Measurements from ENCODE around the gene GAN.

GAN gene

GRCh38 chr16:81431554-81432353 is 117.0 kb downstream of the GAN start:
- no peak for DNase-seq (ENCODE audit: low read depth in 3 of 3)

- DNase-seq (ENCODE audit: low read depth in 3 of 3) = no peak
Measured at GRCh38 chr16:81432937-81433557, 118.3 kb downstream of the GAN start.

GRCh38 chr16:81435103-81435502 is 120.3 kb downstream of the GAN start:
- DNase-seq (ENCODE audit: low read depth in 3 of 3) = no peak

DNA sequence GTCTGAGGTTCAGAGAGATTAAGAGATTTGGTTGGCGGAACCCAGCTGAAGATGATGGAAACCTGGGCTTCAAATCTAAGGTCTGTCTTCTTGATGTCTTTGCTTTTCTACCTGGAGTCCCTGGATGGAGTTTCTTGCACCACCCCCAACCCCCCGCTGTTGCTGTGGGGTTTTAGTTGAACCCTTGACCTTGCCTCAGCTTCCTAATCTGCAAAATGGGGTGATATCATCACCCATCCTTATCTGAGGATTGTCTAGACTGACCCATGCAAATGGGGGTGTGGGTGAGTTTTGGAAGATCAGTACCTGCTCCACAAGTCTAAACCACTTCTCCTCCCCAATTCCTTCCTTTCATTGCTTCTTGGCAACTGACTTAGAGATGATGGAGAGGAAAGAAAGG is 120.8 kb downstream of the GAN start:
- DNase-seq (ENCODE audit: low read depth in 3 of 3) = no peak

- DNase-seq (ENCODE audit: low read depth in 3 of 3) = no peak
Measured at GRCh38 chr16:81436386-81436785, 121.6 kb downstream of the GAN start.

GRCh38 chr16:81437865-81438264 is 123.1 kb downstream of the GAN start:
- DNase-seq (ENCODE audit: low read depth in 3 of 3) = no peak

Measured in stimulated activated CD4-positive, alpha-beta T cell treated with anti-CD3 and anti-CD28 coated beads, TNF-alpha, amount 100 ng/mL, for 24 hours (primary cell).